Bronchial epithelial cell (primary cell): ENCODE measurements around the gene AGBL4. TPM values are rescaled to one million over a fixed set of nuclear protein-coding genes. Genes with fewer than 3 reads are reported as not detected.
A peak's percentile ranks its signal among the peaks of the same experiment; 100 is the strongest.

Source experiments
- DNase-seq: peaks from one replicate; pipeline ENCODE4 v3.0.0-alpha.2; 2010; ENCODE audit warnings: low read depth
- FAIRE-seq: peaks from 2 replicates; lab custom pipeline; 2011; peaks lifted over from hg19 to GRCh38; lab: Jason Lieb, UNC
- H3K27me3 ChIP-seq: 2 replicates; pipeline ENCODE4 v1.5.1; 2011; ENCODE audit warnings: low read length; ENCODE audit not compliant: control insufficient read depth, insufficient read depth
- H3K36me3 ChIP-seq: 2 replicates; pipeline ENCODE4 v1.5.1; 2011; ENCODE audit warnings: low read length; ENCODE audit not compliant: control insufficient read depth, insufficient read depth
- H3K4me3 ChIP-seq: 2 replicates; pipeline ENCODE4 v1.5.1; 2011; ENCODE audit warnings: mild to moderate bottlenecking, low read depth, low read length, control low read depth
- CTCF ChIP-seq: IDR thresholded peaks from 2 replicates; pipeline ENCODE4 v1.5.1; 2011; ENCODE audit warnings: mild to moderate bottlenecking, moderate library complexity, low read length, control low read depth, inconsistent platforms; ENCODE audit not compliant: insufficient read depth, severe bottlenecking
- total RNA-seq: library from RNA; depleted of rRNA; stranded (reverse); fragments of >200 nt; gene quantifications from 2 replicates; pipeline ENCODE4 v1.2.1, GENCODE V29; 2014

The AGBL4 gene
- total RNA-seq, 1 donor from 2014 or later: not detected

GRCh38 chr1:48898894-48899293 is 1124.9 kb downstream of the AGBL4 start:
- FAIRE-seq (no peak), DNase-seq (no peak)
- TF ChIP-seq CTCF: no peak
- H3K4me3 ChIP-seq: no peak overlapping the region
- no peaks in the 10 kb centered on the region for H3K27me3 ChIP-seq
- no peaks in the 10 kb centered on the region for H3K36me3 ChIP-seq

- H3K27me3 ChIP-seq: no peaks in the 10 kb centered on the region
- DNase-seq: no peak
- no peak for TF ChIP-seq CTCF
- no peak for FAIRE-seq
- H3K4me3 ChIP-seq: no peak overlapping the region
- no peaks in the 10 kb centered on the region for H3K36me3 ChIP-seq
Observed at GRCh38 chr1:48889615-48890014, 1134.1 kb downstream of the AGBL4 start.

GRCh38 chr1:48889082-48889481 is 1134.7 kb downstream of the AGBL4 start:
- no peak for FAIRE-seq

GRCh38 chr1:48887796-48888195 is 1136.0 kb downstream of the AGBL4 start:
- H3K27me3 ChIP-seq: no peaks in the 10 kb centered on the region
- no peaks in the 10 kb centered on the region for H3K36me3 ChIP-seq
- FAIRE-seq: no peak
- no peak for DNase-seq
- no peak for TF ChIP-seq CTCF
- H3K4me3 ChIP-seq: no peak overlapping the region

More at GRCh38 chr1:48889082-48889481, 1134.7 kb downstream of the AGBL4 start:
- TF ChIP-seq CTCF: no peak
- Histone ChIP-seq H3K4me3 (no peak overlapping the region), H3K27me3 (no peaks in the 10 kb centered on the region), H3K36me3 (no peaks in the 10 kb centered on the region)
- DNase-seq: no peak

- Histone ChIP-seq H3K27me3 (no peaks in the 10 kb centered on the region), H3K4me3 (no peak overlapping the region), H3K36me3 (no peaks in the 10 kb centered on the region)
- FAIRE-seq (no peak), DNase-seq (peak; percentile 68)
- TF ChIP-seq CTCF: no peak
Observed at GRCh38 chr1:48882020-48882419, 1141.7 kb downstream of the AGBL4 start.
